PC-3 (cell line): ENCODE data around the gene CRYL1. TPM values are rescaled to one million over a fixed set of nuclear protein-coding genes. Genes with fewer than 3 reads are reported as not detected.

ENCODE experiments used
- ATAC-seq: fragments of 200-7000 bp; cut with Tn5 transposase; 2 replicates; pipeline ENCODE4 v1.9.1; 2020; ENCODE audit warnings: mild to moderate bottlenecking, moderate library complexity
- BruUV-seq: library from RNA; stranded (reverse); fragments of 400-500 nt; replicated peaks from 2 replicates; lab custom pipeline; 2021; lab: Mats Ljungman, UMichigan
- CTCF ChIA-PET: fragments of 300-600 bp; sonication (Branson Sonifier 250); formaldehyde crosslinking; loops from one replicate; lab custom pipeline; 2022; ENCODE audit warnings: antibody characterized with exemption; lab: Charles Lee
- POLR2A ChIA-PET: fragments of 300-600 bp; sonication (Branson Sonifier 250); formaldehyde crosslinking; loops from one replicate; lab custom pipeline; 2022; ENCODE audit warnings: antibody characterized with exemption; ENCODE audit not compliant: unreplicated experiment; lab: Charles Lee
- DNase-seq: peaks from one replicate; pipeline ENCODE4 v3.0.0-alpha.2; 2015
- H2AFZ ChIP-seq: fragments of 300-600 bp; sonication (generic); 2 replicates; pipeline ENCODE4 v1.6.0; 2016; ENCODE audit warnings: antibody characterized with exemption, low read length
- H3F3A ChIP-seq: fragments of 300-600 bp; sonication (generic); one replicate; pipeline ENCODE4 v1.6.0; 2017; ENCODE audit warnings: antibody characterized with exemption, low read length, control low read depth, mild to moderate bottlenecking; ENCODE audit not compliant: unreplicated experiment
- H3K27ac ChIP-seq: fragments of 300-600 bp; sonication (generic); 2 replicates; pipeline ENCODE4 v1.5.1; 2016; ENCODE audit warnings: mild to moderate bottlenecking, low read length
- H3K27me3 ChIP-seq: fragments of 300-600 bp; sonication (generic); 2 replicates; pipeline ENCODE4 v1.6.1; 2016; ENCODE audit warnings: low read length, mixed read lengths
- H3K36me3 ChIP-seq: fragments of 300-600 bp; sonication (generic); 2 replicates; pipeline ENCODE4 v1.6.1; 2016; ENCODE audit warnings: low read depth, mixed run types, low read length, mixed read lengths
- H3K4me1 ChIP-seq: fragments of 300-600 bp; sonication (generic); 2 replicates; pipeline ENCODE4 v1.5.1; 2016; ENCODE audit warnings: low read length; ENCODE audit not compliant: insufficient read depth
- H3K4me2 ChIP-seq: fragments of 300-600 bp; sonication (generic); 2 replicates; pipeline ENCODE4 v1.6.0; 2016; ENCODE audit warnings: low read length
- H3K4me3 ChIP-seq: fragments of 300-600 bp; sonication (generic); 2 replicates; pipeline ENCODE4 v1.5.1; 2016; ENCODE audit warnings: mild to moderate bottlenecking, low read length, mixed read lengths
- H3K79me2 ChIP-seq: fragments of 300-600 bp; sonication (generic); 2 replicates; pipeline ENCODE4 v1.6.1; 2017; ENCODE audit warnings: low read length, mixed read lengths
- H3K9ac ChIP-seq: fragments of 300-600 bp; sonication (generic); 2 replicates; pipeline ENCODE4 v1.6.0; 2016; ENCODE audit warnings: mild to moderate bottlenecking, low read length
- H3K9me2 ChIP-seq: fragments of 300-600 bp; sonication (generic); replicated peaks from 2 replicates; pipeline ENCODE4 v1.6.1; 2016; ENCODE audit warnings: mixed run types, low read length, mixed read lengths
- H3K9me3 ChIP-seq: fragments of 300-600 bp; sonication (generic); 2 replicates; pipeline ENCODE4 v1.6.1; 2016; ENCODE audit warnings: low read length, mixed read lengths
- H4K20me1 ChIP-seq: fragments of 300-600 bp; sonication (generic); 2 replicates; pipeline ENCODE4 v1.6.1; 2016; ENCODE audit warnings: low read length, mixed read lengths
- CTCF ChIP-seq: fragments of 300-600 bp; sonication (generic); conservative IDR thresholded peaks from 2 replicates; pipeline ENCODE4 v1.5.1; 2017; ENCODE audit warnings: antibody characterized with exemption, low read depth, mild to moderate bottlenecking, low read length
- EZH2 ChIP-seq: fragments of 300-600 bp; sonication (generic); IDR thresholded peaks from one replicate; pipeline ENCODE4 v1.6.1; 2017; ENCODE audit warnings: antibody characterized with exemption, mild to moderate bottlenecking, low read length; ENCODE audit not compliant: unreplicated experiment
- EZH2phosphoT487 ChIP-seq: fragments of 300-600 bp; sonication (generic); IDR thresholded peaks from 2 replicates; pipeline ENCODE4 v1.6.1; 2018; ENCODE audit warnings: mild to moderate bottlenecking, antibody characterized with exemption, low read length, borderline replicate concordance
- intact Hi-C: fragments of 100-400 bp; cut with micrococcal nuclease; formaldehyde crosslinking; loops from 2 replicates; pipeline ENCODE4 v1.9.0; 2023
- total RNA-seq: library from RNA; depleted of rRNA; stranded (reverse); fragments of >200 nt; gene quantifications from 2 replicates; pipeline ENCODE4 v1.2.3, GENCODE V29; 2014

Gene CRYL1
- total RNA-seq, 1 experiment from 2014 or later = 20.8 TPM

- DNase-seq = peak; percentile 35
- TF ChIP-seq EZH2phosphoT487 = no peak
- no peak for TF ChIP-seq CTCF
- TF ChIP-seq EZH2 = no peak
- intact Hi-C loops = no loop called here
- H3K9me3 ChIP-seq = no peaks in the 10 kb centered on the region
- no peak overlapping the region for H3K4me2 ChIP-seq
- H3F3A ChIP-seq = no peaks in the 10 kb centered on the region
- no peaks in the 10 kb centered on the region for H3K79me2 ChIP-seq
- no peak overlapping the region for H3K27ac ChIP-seq
- H4K20me1 ChIP-seq = no peaks in the 10 kb centered on the region
- POLR2A ChIA-PET = no interaction called here
- CTCF ChIA-PET = no interaction called here
- H3K4me1 ChIP-seq = peaks cover 14% of the 10 kb centered on the region
- H3K27me3 ChIP-seq = no peaks in the 10 kb centered on the region
- no peak for ATAC-seq
- H3K9ac ChIP-seq = no peak overlapping the region
- H3K36me3 ChIP-seq = no peaks in the 10 kb centered on the region
- H3K4me3 ChIP-seq = no peak overlapping the region
- no peaks in the 10 kb centered on the region for H3K9me2 ChIP-seq
- 0 out of 2 replicates have a peak overlapping the region, but pooled peaks have one; percentile 32 for H2AFZ ChIP-seq
- BruUV-seq = no TSS peak
These were observed 146.9 kb downstream of the CRYL1 start for GRCh38 chr13:20378721-20379120.

- Histone ChIP-seq H3K9me3 (no peaks in the 10 kb centered on the region), H4K20me1 (no peaks in the 10 kb centered on the region), H3K36me3 (no peaks in the 10 kb centered on the region), H3K27me3 (no peaks in the 10 kb centered on the region), H3K4me1 (peaks cover 8% of the 10 kb centered on the region), H3K4me2 (no peak overlapping the region), H3K9me2 (no peaks in the 10 kb centered on the region), H2AFZ (no peak overlapping the region), H3K27ac (no peak overlapping the region), H3K79me2 (no peaks in the 10 kb centered on the region), H3K4me3 (no peak overlapping the region), H3K9ac (no peak overlapping the region), H3F3A (no peaks in the 10 kb centered on the region)
- TF ChIP-seq CTCF (no peak), EZH2phosphoT487 (no peak), EZH2 (no peak)
- no peak for ATAC-seq
- ChIA-PET POLR2A (no interaction called here), CTCF (no interaction called here)
- no TSS peak for BruUV-seq
- DNase-seq = no peak
- intact Hi-C loops = no loop called here
These were observed 147.9 kb downstream of the CRYL1 start for GRCh38 chr13:20377720-20378119.

GRCh38 chr13:20375871-20376270 lies 149.8 kb downstream of the CRYL1 start:
- DNase-seq (no peak), ATAC-seq (no peak)
- Histone ChIP-seq H2AFZ (no peak overlapping the region), H3K4me3 (no peak overlapping the region), H3K4me2 (no peak overlapping the region), H3K79me2 (no peaks in the 10 kb centered on the region), H3F3A (peaks cover 8% of the 10 kb centered on the region), H3K27me3 (no peaks in the 10 kb centered on the region), H3K4me1 (peaks cover 20% of the 10 kb centered on the region), H3K9ac (no peak overlapping the region), H3K36me3 (no peaks in the 10 kb centered on the region), H3K9me3 (no peaks in the 10 kb centered on the region), H3K27ac (no peak overlapping the region), H4K20me1 (no peaks in the 10 kb centered on the region), H3K9me2 (no peaks in the 10 kb centered on the region)
- POLR2A ChIA-PET = no interaction called here
- TF ChIP-seq EZH2phosphoT487 (no peak), CTCF (no peak), EZH2 (no peak)
- no TSS peak for BruUV-seq
- CTCF ChIA-PET = no interaction called here
- intact Hi-C loops = no loop called here
